Measurements from ENCODE around the gene SRPK2. TPM values are rescaled to one million over a fixed set of nuclear protein-coding genes. Genes with fewer than 3 reads are reported as not detected.

Gene SRPK2
- total and polyA plus RNA-seq, 2 donors (not counting 1 experiment from before 2014, with no cell fraction given) = 15.2 to 108 TPM

- peaks cover 10 to 14% of the 10 kb centered on the region in 2 donors for H3K4me1 ChIP-seq (ENCODE audit: control insufficient read depth in 2 of 2, insufficient read depth in 2 of 2, low read length in 2 of 2)
- peak overlapping the region; percentile 92 for H3K4me3 Mint-ChIP-seq
- intact Hi-C loops (cut with micrococcal nuclease) = loop anchor here (2.0 to 10.0 kb wide), 4 partner anchors 15 to 135 kb away; partner anchors contain the start of gene PUS7
- peak overlapping the region in 1 of 2 donors; percentile 24 for H3K27ac ChIP-seq (ENCODE audit: low read length in 2 of 2)
- DNase-seq (peak; percentile 70), ATAC-seq (ENCODE audit: low read depth) (peak; percentile 43)
- no peaks in the 10 kb centered on the region for H3K27me3 ChIP-seq (replicated peaks in 1 of 4; ENCODE audit: control extremely low read depth in 1 of 4, control insufficient read depth in 3 of 4, insufficient read depth in 4 of 4, low read length in 3 of 4)
- H3K27me3 Mint-ChIP-seq = no peaks in the 10 kb centered on the region
- ChIA-PET POLR2A (interaction anchor here (0.6 to 2.8 kb wide), 7 partner anchors 31 to 1995 kb away, joined by 3 to 24 read pairs (median 4); partner anchors contain the start of gene RINT1), CTCF (interaction anchor here (0.9 to 2.5 kb wide), 5 partner anchors 11 to 65 kb away, joined by 3 to 10 read pairs (median 3); no protein-coding TSS in a partner anchor)
- peaks cover 31% of the 10 kb centered on the region for H3K4me1 Mint-ChIP-seq
- TF ChIP-seq, protein P1, sequence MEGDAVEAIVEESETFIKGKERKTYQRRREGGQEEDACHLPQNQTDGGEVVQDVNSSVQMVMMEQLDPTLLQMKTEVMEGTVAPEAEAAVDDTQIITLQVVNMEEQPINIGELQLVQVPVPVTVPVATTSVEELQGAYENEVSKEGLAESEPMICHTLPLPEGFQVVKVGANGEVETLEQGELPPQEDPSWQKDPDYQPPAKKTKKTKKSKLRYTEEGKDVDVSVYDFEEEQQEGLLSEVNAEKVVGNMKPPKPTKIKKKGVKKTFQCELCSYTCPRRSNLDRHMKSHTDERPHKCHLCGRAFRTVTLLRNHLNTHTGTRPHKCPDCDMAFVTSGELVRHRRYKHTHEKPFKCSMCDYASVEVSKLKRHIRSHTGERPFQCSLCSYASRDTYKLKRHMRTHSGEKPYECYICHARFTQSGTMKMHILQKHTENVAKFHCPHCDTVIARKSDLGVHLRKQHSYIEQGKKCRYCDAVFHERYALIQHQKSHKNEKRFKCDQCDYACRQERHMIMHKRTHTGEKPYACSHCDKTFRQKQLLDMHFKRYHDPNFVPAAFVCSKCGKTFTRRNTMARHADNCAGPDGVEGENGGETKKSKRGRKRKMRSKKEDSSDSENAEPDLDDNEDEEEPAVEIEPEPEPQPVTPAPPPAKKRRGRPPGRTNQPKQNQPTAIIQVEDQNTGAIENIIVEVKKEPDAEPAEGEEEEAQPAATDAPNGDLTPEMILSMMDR (IDR thresholded peaks at IDR 0.05) = no peak
- TF ChIP-seq EZH2 (IDR thresholded peaks at IDR 0.05; ENCODE audit: borderline replicate concordance, insufficient read depth, low read depth, low read length, poor library complexity, severe bottlenecking) = no peak
- WGBS (ENCODE audit: insufficient coverage) = under 1% methylated on average over 70 of the region's 76 CpGs
- H4K20me1 ChIP-seq (ENCODE audit: control insufficient read depth, insufficient read depth, low read length, poor library complexity, severe bottlenecking) = peaks cover 33% of the 10 kb centered on the region
- H3K79me2 ChIP-seq (ENCODE audit: control insufficient read depth, insufficient read depth, low read length) = peaks cover 54% of the 10 kb centered on the region
- peak overlapping the region; percentile 80 for H2AFZ ChIP-seq (ENCODE audit: insufficient read depth, low read depth, low read length, poor library complexity, severe bottlenecking)
- H3K4me2 ChIP-seq (replicated peaks; ENCODE audit: low read depth, low read length, poor library complexity, severe bottlenecking) = peak overlapping the region; percentile 84
- peaks cover 0 to 4% of the 10 kb centered on the region in 2 experiments for H3K36me3 ChIP-seq (replicated peaks in 1 of 2; ENCODE audit: control extremely low read depth in 1 of 2, control insufficient read depth in 1 of 2, extremely low read depth in 1 of 2, insufficient read depth in 2 of 2, low read length in 1 of 2)
- H3K9me3 Mint-ChIP-seq (ENCODE audit: insufficient read depth) = no peaks in the 10 kb centered on the region
- no peaks in the 10 kb centered on the region for H3K9me3 ChIP-seq (ENCODE audit: control extremely low read depth in 1 of 3, control insufficient read depth in 2 of 3, insufficient read depth in 1 of 3, low read length in 2 of 3)
- peak overlapping the region; percentile 78 for H3K27ac Mint-ChIP-seq
- peak overlapping the region; percentile 60 to 91 (median 77) for H3K4me3 ChIP-seq (ENCODE audit: control extremely low read depth in 1 of 5, extremely low read depth in 1 of 5, insufficient read depth in 1 of 5, low read depth in 2 of 5, low read length in 4 of 5)
- H3K9ac ChIP-seq (ENCODE audit: low read length) = peak overlapping the region; percentile 79
These were observed 989 bp downstream of the SRPK2 start for GRCh38 chr7:105387508-105388355.

- no peak overlapping the region for H3K9ac ChIP-seq (ENCODE audit: low read length)
- ChIA-PET POLR2A (no interaction called here), CTCF (no interaction called here)
These were observed 10.8 kb downstream of the SRPK2 start for GRCh38 chr7:105377903-105378302.

More at GRCh38 chr7:105377903-105378302, 10.8 kb downstream of the SRPK2 start:
- Mint-ChIP-seq H3K4me3 (no peak overlapping the region), H3K4me1 (peaks cover 48% of the 10 kb centered on the region), H3K9me3 (ENCODE audit: insufficient read depth) (no peaks in the 10 kb centered on the region), H3K27ac (no peak overlapping the region), H3K27me3 (no peaks in the 10 kb centered on the region)
- H3K27me3 ChIP-seq (replicated peaks in 1 of 4; ENCODE audit: control extremely low read depth in 1 of 4, control insufficient read depth in 3 of 4, insufficient read depth in 4 of 4, low read length in 3 of 4) = no peaks in the 10 kb centered on the region
- no peaks in the 10 kb centered on the region for H3K9me3 ChIP-seq (ENCODE audit: control extremely low read depth in 1 of 3, control insufficient read depth in 2 of 3, insufficient read depth in 1 of 3, low read length in 2 of 3)
- H3K27ac ChIP-seq (ENCODE audit: low read length in 2 of 2) = no peak overlapping the region
- peaks cover 0 to 4% of the 10 kb centered on the region in 2 donors for H3K4me1 ChIP-seq (ENCODE audit: control insufficient read depth in 2 of 2, insufficient read depth in 2 of 2, low read length in 2 of 2)
- WGBS (ENCODE audit: insufficient coverage) = 88% methylated on average over 2 of the region's 3 CpGs
- intact Hi-C loops (cut with micrococcal nuclease) = no loop called here
- H2AFZ ChIP-seq (ENCODE audit: insufficient read depth, low read depth, low read length, poor library complexity, severe bottlenecking) = no peak overlapping the region
- no peaks in the 10 kb centered on the region for H3K36me3 ChIP-seq (replicated peaks in 1 of 2; ENCODE audit: control extremely low read depth in 1 of 2, control insufficient read depth in 1 of 2, extremely low read depth in 1 of 2, insufficient read depth in 2 of 2, low read length in 1 of 2)
- peaks cover 99% of the 10 kb centered on the region for H3K79me2 ChIP-seq (ENCODE audit: control insufficient read depth, insufficient read depth, low read length)
- no peak for DNase-seq
- no peak for ATAC-seq (ENCODE audit: low read depth)
- H4K20me1 ChIP-seq (ENCODE audit: control insufficient read depth, insufficient read depth, low read length, poor library complexity, severe bottlenecking) = peaks cover 45% of the 10 kb centered on the region
- no peak overlapping the region for H3K4me3 ChIP-seq (ENCODE audit: control extremely low read depth in 1 of 5, extremely low read depth in 1 of 5, insufficient read depth in 1 of 5, low read depth in 2 of 5, low read length in 4 of 5)
- TF ChIP-seq, protein P1 (IDR thresholded peaks at IDR 0.05) = no peak
- TF ChIP-seq EZH2 (IDR thresholded peaks at IDR 0.05; ENCODE audit: borderline replicate concordance, insufficient read depth, low read depth, low read length, poor library complexity, severe bottlenecking) = no peak
- H3K4me2 ChIP-seq (replicated peaks; ENCODE audit: low read depth, low read length, poor library complexity, severe bottlenecking) = no peak overlapping the region
